BE2C (cell line): ENCODE data around the gene MAPK7.

ENCODE experiments used
- DNase-seq: peaks from one replicate; pipeline ENCODE4 v3.0.0-alpha.2; 2020
- H3K27me3 ChIP-seq: fragments of 250-450 bp; sonication (Bioruptor Pico); 2 replicates; pipeline ENCODE4 v1.5.1; 2020; ENCODE audit warnings: mild to moderate bottlenecking
- H3K36me3 ChIP-seq: fragments of 250-450 bp; sonication (Bioruptor Pico); 2 replicates; pipeline ENCODE4 v1.5.1; 2020; ENCODE audit warnings: mild to moderate bottlenecking
- H3K4me1 ChIP-seq: fragments of 250-450 bp; sonication (Bioruptor Pico); 2 replicates; pipeline ENCODE4 v1.5.1; 2020
- H3K4me3 ChIP-seq: 2 replicates; pipeline ENCODE4 v1.5.1; 2011; ENCODE audit warnings: low read depth, low read length
- H3K9me3 ChIP-seq: fragments of 250-450 bp; sonication (Bioruptor Pico); 2 replicates; pipeline ENCODE4 v1.5.1; 2020
- CTCF ChIP-seq: IDR thresholded peaks from 2 replicates; pipeline ENCODE4 v1.5.1; 2012; ENCODE audit warnings: mild to moderate bottlenecking, low read depth, low read length

The MAPK7 gene

GRCh38 chr17:19409066-19409465 lies 30.8 kb downstream of the MAPK7 start:
- H3K4me1 ChIP-seq, result no peaks in the 10 kb centered on the region
- TF ChIP-seq CTCF, result no peak
- no peak overlapping the region for H3K4me3 ChIP-seq
- no peaks in the 10 kb centered on the region for H3K36me3 ChIP-seq
- DNase-seq, result no peak
- H3K27me3 ChIP-seq, result no peaks in the 10 kb centered on the region
- H3K9me3 ChIP-seq, result no peaks in the 10 kb centered on the region

GRCh38 chr17:19409509-19409908 lies 31.2 kb downstream of the MAPK7 start:
- no peak for TF ChIP-seq CTCF
- Histone ChIP-seq H3K4me1 (no peaks in the 10 kb centered on the region), H3K27me3 (no peaks in the 10 kb centered on the region), H3K36me3 (no peaks in the 10 kb centered on the region), H3K9me3 (no peaks in the 10 kb centered on the region), H3K4me3 (no peak overlapping the region)
- DNase-seq, result no peak

- Histone ChIP-seq H3K4me3 (no peak overlapping the region), H3K4me1 (no peaks in the 10 kb centered on the region), H3K27me3 (no peaks in the 10 kb centered on the region), H3K9me3 (no peaks in the 10 kb centered on the region), H3K36me3 (no peaks in the 10 kb centered on the region)
- DNase-seq, result no peak
- no peak for TF ChIP-seq CTCF
Observed at GRCh38 chr17:19410091-19410490, 31.8 kb downstream of the MAPK7 start.

GRCh38 chr17:19410875-19411620 lies 32.8 kb downstream of the MAPK7 start, which contains the start of gene RNF112:
RNF112 (plus strand) TSS chr17:19411232; CDS start chr17:19411409, 177 bp downstream.
- no peak for TF ChIP-seq CTCF
- peak within 1 kb of the TSS; percentile 48 for H3K4me3 ChIP-seq

GRCh38 chr17:19411631-19412030 lies 33.3 kb downstream of the MAPK7 start:
- TF ChIP-seq CTCF, result no peak
- H3K4me1 ChIP-seq, result no peaks in the 10 kb centered on the region
- no peaks in the 10 kb centered on the region for H3K27me3 ChIP-seq
- no peaks in the 10 kb centered on the region for H3K36me3 ChIP-seq
- peak overlapping the region; percentile 48; the same call in 1 of the 2 replicates for H3K4me3 ChIP-seq
- no peak for DNase-seq
- no peaks in the 10 kb centered on the region for H3K9me3 ChIP-seq

More at GRCh38 chr17:19410875-19411620, 32.8 kb downstream of the MAPK7 start, which contains the start of gene RNF112:
- H3K9me3 ChIP-seq, result no peaks in the 10 kb centered on the region
- peak; percentile 49 for DNase-seq
- H3K4me1 ChIP-seq, result no peaks in the 10 kb centered on the region
- H3K36me3 ChIP-seq, result no peaks in the 10 kb centered on the region
- H3K27me3 ChIP-seq, result no peaks in the 10 kb centered on the region

- Histone ChIP-seq H3K9me3 (no peaks in the 10 kb centered on the region), H3K36me3 (no peaks in the 10 kb centered on the region), H3K4me3 (no peak overlapping the region), H3K4me1 (no peaks in the 10 kb centered on the region), H3K27me3 (no peaks in the 10 kb centered on the region)
- TF ChIP-seq CTCF, result no peak
- no peak for DNase-seq
Observed at GRCh38 chr17:19412510-19412909, 34.2 kb downstream of the MAPK7 start.
